ENCODE measurements around the gene NEAT1. TPM values are rescaled to one million over a fixed set of nuclear protein-coding genes. Genes with fewer than 3 reads are reported as not detected.

The NEAT1 gene
- total RNA-seq, 4 donors from 2014 or later, result 24.1 to 472 (median 32.8) TPM

GRCh38 chr11:65486570-65487466 is 64.2 kb downstream of the NEAT1 start:
- DNase-seq, result peak in 1 of 2 donors; percentile 18
- in situ Hi-C loops (cut with MboI; ENCODE audit: low sequenced_read_pairs in 4 of 4), result no loop called here
- Histone ChIP-seq H3K36me3 (no peaks in the 10 kb centered on the region), H3K4me3 (no peak overlapping the region), H3K9me3 (no peaks in the 10 kb centered on the region), H3K4me1 (peaks cover 51 to 69% of the 10 kb centered on the region in 2 donors), H3K27me3 (no peaks in the 10 kb centered on the region), H3K27ac (peak overlapping the region; percentile 93 to 99 (median 94))
- TF ChIP-seq POLR2A (IDR thresholded peaks at IDR 0.05) (no peak), CTCF (IDR thresholded peaks at IDR 0.05 in 4 of 5, conservative IDR thresholded peaks at IDR 0.05 in 1 of 5) (no peak)
- intact Hi-C loops (cut with DNase I; ENCODE audit: low total_unique reads), result no loop called here
- no peak for ATAC-seq

GRCh38 chr11:65487467-65488272 is 65.1 kb downstream of the NEAT1 start:
- DNase-seq (peak; percentile 98 to 99), ATAC-seq (peak; percentile 68 to 72)
- no peaks in the 10 kb centered on the region for H3K27me3 ChIP-seq
- in situ Hi-C loops (cut with MboI; ENCODE audit: low sequenced_read_pairs in 4 of 4), result no loop called here
- H3K27ac ChIP-seq, result peak overlapping the region; percentile 93 to 99 (median 94)
- H3K36me3 ChIP-seq, result no peaks in the 10 kb centered on the region
- TF ChIP-seq CTCF (IDR thresholded peaks at IDR 0.05 in 4 of 5, conservative IDR thresholded peaks at IDR 0.05 in 1 of 5), result peak in 1 of 5 experiments; percentile 31
- peak in 1 of 2 donors; percentile 47 for TF ChIP-seq POLR2A (IDR thresholded peaks at IDR 0.05)
- peak overlapping the region; percentile 16 to 30 (median 24) for H3K4me3 ChIP-seq
- intact Hi-C loops (cut with DNase I; ENCODE audit: low total_unique reads), result no loop called here
- no peaks in the 10 kb centered on the region for H3K9me3 ChIP-seq
- H3K4me1 ChIP-seq, result peaks cover 60 to 77% of the 10 kb centered on the region in 2 donors

GRCh38 chr11:65488273-65489034 is 65.9 kb downstream of the NEAT1 start:
- in situ Hi-C loops (cut with MboI; ENCODE audit: low sequenced_read_pairs in 4 of 4) (no loop called here), intact Hi-C loops (cut with DNase I; ENCODE audit: low total_unique reads) (no loop called here)
- H3K4me3 ChIP-seq, result peak overlapping the region in 3 of 4 donors; percentile 19 to 30 (median 30)
- ATAC-seq (peak in 1 of 2 donors; percentile 11), DNase-seq (peak in 1 of 2 donors; percentile 14)
- TF ChIP-seq POLR2A (IDR thresholded peaks at IDR 0.05), result no peak
- no peak for TF ChIP-seq CTCF (IDR thresholded peaks at IDR 0.05 in 4 of 5, conservative IDR thresholded peaks at IDR 0.05 in 1 of 5)
- peaks cover 67 to 85% of the 10 kb centered on the region in 2 donors for H3K4me1 ChIP-seq
- no peaks in the 10 kb centered on the region for H3K36me3 ChIP-seq
- H3K27me3 ChIP-seq, result no peaks in the 10 kb centered on the region
- H3K27ac ChIP-seq, result peak overlapping the region; percentile 93 to 99 (median 94)
- H3K9me3 ChIP-seq, result no peaks in the 10 kb centered on the region

GRCh38 chr11:65489035-65489705 is 66.6 kb downstream of the NEAT1 start:
- TF ChIP-seq CTCF (IDR thresholded peaks at IDR 0.05 in 4 of 5, conservative IDR thresholded peaks at IDR 0.05 in 1 of 5), result no peak
- peak in 1 of 2 donors; percentile 46 for TF ChIP-seq POLR2A (IDR thresholded peaks at IDR 0.05)
- no peak for ATAC-seq
- H3K9me3 ChIP-seq, result no peaks in the 10 kb centered on the region
- peak in 1 of 2 donors; percentile 70 for DNase-seq
- peak overlapping the region; percentile 93 to 99 (median 94) for H3K27ac ChIP-seq
- no peak overlapping the region for H3K4me3 ChIP-seq
- intact Hi-C loops (cut with DNase I; ENCODE audit: low total_unique reads) (no loop called here), in situ Hi-C loops (cut with MboI; ENCODE audit: low sequenced_read_pairs in 4 of 4) (no loop called here)
- H3K36me3 ChIP-seq, result no peaks in the 10 kb centered on the region
- no peaks in the 10 kb centered on the region for H3K27me3 ChIP-seq
- H3K4me1 ChIP-seq, result peaks cover 75 to 92% of the 10 kb centered on the region in 2 donors

Data from gastrocnemius medialis (tissue), 4 donors.